ENCODE results near the gene MAL. TPM values are rescaled to one million over a fixed set of nuclear protein-coding genes. Genes with fewer than 3 reads are reported as not detected.

Gene MAL
- total RNA-seq, 1 experiment from 2014 or later, result not detected

GRCh38 chr2:94979406-94980375 is 45.8 kb upstream of the MAL start:
- Histone ChIP-seq H3K4me3 (ENCODE audit: low read depth, low read length) (no peak overlapping the region), H3K27me3 (replicated peaks; ENCODE audit: control insufficient read depth, insufficient read depth, low read length) (no peaks in the 10 kb centered on the region; the same call in 1 of the 2 replicates), H3K36me3 (ENCODE audit: control insufficient read depth, insufficient read depth, low read length) (no peaks in the 10 kb centered on the region), H3K4me1 (no peaks in the 10 kb centered on the region), H3K9me3 (no peaks in the 10 kb centered on the region)
- no peak for TF ChIP-seq CTCF (IDR thresholded peaks at IDR 0.05; ENCODE audit: insufficient read depth in 1 of 2, low read depth in 1 of 2, low read length in 1 of 2, severe bottlenecking in 1 of 2, unreplicated experiment in 1 of 2)
- no peaks in the 10 kb centered on the region for H3K9me3 Mint-ChIP-seq (ENCODE audit: unreplicated experiment)
- ChIA-PET CTCF (no interaction called here), POLR2A (no interaction called here)
- intact Hi-C loops (cut with micrococcal nuclease; ENCODE audit: unreplicated experiment), result no loop called here
- no TSS peak for BruUV-seq (replicated peaks)
- no peaks in the 10 kb centered on the region for H3K36me3 Mint-ChIP-seq (ENCODE audit: insufficient read depth, unreplicated experiment)
- H3K4me1 Mint-ChIP-seq (ENCODE audit: low read depth, unreplicated experiment), result no peaks in the 10 kb centered on the region
- no peak overlapping the region for H3K4me3 Mint-ChIP-seq (ENCODE audit: unreplicated experiment)
- H3K27me3 Mint-ChIP-seq (ENCODE audit: insufficient read depth, unreplicated experiment), result peaks cover 23% of the 10 kb centered on the region
- no peak for DNase-seq
- no peak overlapping the region for H3K27ac Mint-ChIP-seq (ENCODE audit: unreplicated experiment)

- Mint-ChIP-seq H3K9me3 (ENCODE audit: unreplicated experiment) (no peaks in the 10 kb centered on the region), H3K27ac (ENCODE audit: unreplicated experiment) (no peak overlapping the region), H3K4me3 (ENCODE audit: unreplicated experiment) (no peak overlapping the region), H3K27me3 (ENCODE audit: insufficient read depth, unreplicated experiment) (peaks cover 20% of the 10 kb centered on the region), H3K36me3 (ENCODE audit: insufficient read depth, unreplicated experiment) (no peaks in the 10 kb centered on the region), H3K4me1 (ENCODE audit: low read depth, unreplicated experiment) (no peaks in the 10 kb centered on the region)
- H3K36me3 ChIP-seq (ENCODE audit: control insufficient read depth, insufficient read depth, low read length), result no peaks in the 10 kb centered on the region
- H3K9me3 ChIP-seq, result no peaks in the 10 kb centered on the region
- CTCF ChIA-PET, result no interaction called here
- intact Hi-C loops (cut with micrococcal nuclease; ENCODE audit: unreplicated experiment), result no loop called here
- no peak for TF ChIP-seq CTCF (IDR thresholded peaks at IDR 0.05; ENCODE audit: insufficient read depth in 1 of 2, low read depth in 1 of 2, low read length in 1 of 2, severe bottlenecking in 1 of 2, unreplicated experiment in 1 of 2)
- DNase-seq, result no peak
- BruUV-seq (replicated peaks), result no TSS peak
- POLR2A ChIA-PET, result no interaction called here
- H3K4me3 ChIP-seq (ENCODE audit: low read depth, low read length), result no peak overlapping the region
- no peaks in the 10 kb centered on the region for H3K4me1 ChIP-seq
- no peaks in the 10 kb centered on the region; the same call in 1 of the 2 replicates for H3K27me3 ChIP-seq (replicated peaks; ENCODE audit: control insufficient read depth, insufficient read depth, low read length)
Measured at GRCh38 chr2:94980406-94980805, 45.1 kb upstream of the MAL start.

- peaks cover 20% of the 10 kb centered on the region for H3K27me3 Mint-ChIP-seq (ENCODE audit: insufficient read depth, unreplicated experiment)
- ChIA-PET CTCF (no interaction called here), POLR2A (no interaction called here)
- no peak overlapping the region for H3K27ac Mint-ChIP-seq (ENCODE audit: unreplicated experiment)
- no peak for TF ChIP-seq CTCF (IDR thresholded peaks at IDR 0.05; ENCODE audit: insufficient read depth in 1 of 2, low read depth in 1 of 2, low read length in 1 of 2, severe bottlenecking in 1 of 2, unreplicated experiment in 1 of 2)
- Histone ChIP-seq H3K4me1 (no peaks in the 10 kb centered on the region), H3K36me3 (ENCODE audit: control insufficient read depth, insufficient read depth, low read length) (no peaks in the 10 kb centered on the region), H3K4me3 (ENCODE audit: low read depth, low read length) (no peak overlapping the region), H3K27me3 (replicated peaks; ENCODE audit: control insufficient read depth, insufficient read depth, low read length) (no peaks in the 10 kb centered on the region), H3K9me3 (no peaks in the 10 kb centered on the region)
- no TSS peak for BruUV-seq (replicated peaks)
- H3K4me3 Mint-ChIP-seq (ENCODE audit: unreplicated experiment), result no peak overlapping the region
- intact Hi-C loops (cut with micrococcal nuclease; ENCODE audit: unreplicated experiment), result no loop called here
- DNase-seq, result no peak
- H3K36me3 Mint-ChIP-seq (ENCODE audit: insufficient read depth, unreplicated experiment), result no peaks in the 10 kb centered on the region
- H3K4me1 Mint-ChIP-seq (ENCODE audit: low read depth, unreplicated experiment), result no peaks in the 10 kb centered on the region
- H3K9me3 Mint-ChIP-seq (ENCODE audit: unreplicated experiment), result no peaks in the 10 kb centered on the region
Measured at GRCh38 chr2:94982156-94982555, 43.4 kb upstream of the MAL start.

Measured in Caco-2 (cell line).